ENCODE measurements around the gene APEX2. TPM values are rescaled to one million over a fixed set of nuclear protein-coding genes. Genes with fewer than 3 reads are reported as not detected.

APEX2 gene
- total and polyA plus RNA-seq, 2 donors (not counting 3 experiments of a cell fraction or from before 2014, with no cell fraction given) = 26.6 to 54.1 TPM

DNA sequence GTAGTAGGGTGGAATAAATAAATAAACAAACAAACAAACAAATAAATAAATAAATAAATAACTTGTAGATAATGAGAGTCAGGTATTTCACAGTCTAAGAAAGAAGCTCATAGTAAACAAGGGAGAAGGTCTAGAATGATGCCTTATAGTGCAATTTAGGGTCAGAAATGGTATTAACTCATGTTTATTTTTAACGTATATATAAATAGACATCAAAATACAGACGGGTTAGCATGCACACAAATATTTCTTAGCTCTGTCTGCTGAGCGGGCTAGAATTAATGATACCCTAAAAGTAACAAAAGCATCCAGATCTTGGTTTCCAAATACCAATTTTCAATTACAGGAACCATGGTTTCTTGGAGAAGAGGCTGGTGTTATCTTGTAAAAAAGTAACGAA is 22.8 kb upstream of the APEX2 start:
- no peak overlapping the region for H3K27ac ChIP-seq (ENCODE audit: insufficient read depth, low read depth, low read length)
- dilution Hi-C loops (cut with MboI; ENCODE audit: extremely low pct_ligation_motif_present, low sequenced_read_pairs) = no loop called here
- intact Hi-C loops (cut with micrococcal nuclease) = no loop called here
- FAIRE-seq (no peak), DNase-seq (ENCODE audit: low read depth, low spot score) (no peak)
- no peaks in the 10 kb centered on the region for H3K36me3 ChIP-seq (ENCODE audit: control insufficient read depth in 2 of 2, extremely low read depth in 1 of 2, insufficient read depth in 2 of 2, low read length in 2 of 2)
- H4K20me1 ChIP-seq (replicated peaks; ENCODE audit: control insufficient read depth, extremely low read depth, insufficient read depth, low read length) = no peaks in the 10 kb centered on the region
- no peaks in the 10 kb centered on the region for H3K4me1 ChIP-seq (ENCODE audit: control insufficient read depth, extremely low read depth, insufficient read depth, low read length)
- no peaks in the 10 kb centered on the region for H3K9me3 ChIP-seq (replicated peaks; ENCODE audit: control insufficient read depth, insufficient read depth, low read length)
- H3K9me1 ChIP-seq (replicated peaks; ENCODE audit: control insufficient read depth, extremely low read depth, insufficient read depth, low read length) = no peaks in the 10 kb centered on the region
- ChIA-PET POLR2A (no interaction called here), CTCF (no interaction called here)
- no peak for TF ChIP-seq MYC (IDR thresholded peaks at IDR 0.05; ENCODE audit: low read depth, low read length)
- no peak for TF ChIP-seq JUN (IDR thresholded peaks at IDR 0.05; ENCODE audit: borderline replicate concordance, insufficient read depth, insufficient read length, low read depth)
- no peak for TF ChIP-seq GATA2 (IDR thresholded peaks at IDR 0.05; ENCODE audit: insufficient read depth, insufficient read length, low read depth, low read length)
- no peak for TF ChIP-seq POLR2A (IDR thresholded peaks at IDR 0.05; ENCODE audit: low read depth, low read length)
- TF ChIP-seq FOS (IDR thresholded peaks at IDR 0.05; ENCODE audit: borderline replicate concordance, insufficient read depth, low read length) = no peak
- TF ChIP-seq EZH2 (IDR thresholded peaks at IDR 0.05; ENCODE audit: borderline replicate concordance, low read depth, low read length, severe bottlenecking) = no peak
- TF ChIP-seq POLR2AphosphoS5 (IDR thresholded peaks at IDR 0.05; ENCODE audit: insufficient read depth, low read depth, low read length) = no peak
- TF ChIP-seq, protein P1, sequence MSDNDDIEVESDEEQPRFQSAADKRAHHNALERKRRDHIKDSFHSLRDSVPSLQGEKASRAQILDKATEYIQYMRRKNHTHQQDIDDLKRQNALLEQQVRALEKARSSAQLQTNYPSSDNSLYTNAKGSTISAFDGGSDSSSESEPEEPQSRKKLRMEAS (IDR thresholded peaks at IDR 0.05; ENCODE audit: insufficient read depth, insufficient read length) = no peak
- TF ChIP-seq, protein P2, sequence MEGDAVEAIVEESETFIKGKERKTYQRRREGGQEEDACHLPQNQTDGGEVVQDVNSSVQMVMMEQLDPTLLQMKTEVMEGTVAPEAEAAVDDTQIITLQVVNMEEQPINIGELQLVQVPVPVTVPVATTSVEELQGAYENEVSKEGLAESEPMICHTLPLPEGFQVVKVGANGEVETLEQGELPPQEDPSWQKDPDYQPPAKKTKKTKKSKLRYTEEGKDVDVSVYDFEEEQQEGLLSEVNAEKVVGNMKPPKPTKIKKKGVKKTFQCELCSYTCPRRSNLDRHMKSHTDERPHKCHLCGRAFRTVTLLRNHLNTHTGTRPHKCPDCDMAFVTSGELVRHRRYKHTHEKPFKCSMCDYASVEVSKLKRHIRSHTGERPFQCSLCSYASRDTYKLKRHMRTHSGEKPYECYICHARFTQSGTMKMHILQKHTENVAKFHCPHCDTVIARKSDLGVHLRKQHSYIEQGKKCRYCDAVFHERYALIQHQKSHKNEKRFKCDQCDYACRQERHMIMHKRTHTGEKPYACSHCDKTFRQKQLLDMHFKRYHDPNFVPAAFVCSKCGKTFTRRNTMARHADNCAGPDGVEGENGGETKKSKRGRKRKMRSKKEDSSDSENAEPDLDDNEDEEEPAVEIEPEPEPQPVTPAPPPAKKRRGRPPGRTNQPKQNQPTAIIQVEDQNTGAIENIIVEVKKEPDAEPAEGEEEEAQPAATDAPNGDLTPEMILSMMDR (IDR thresholded peaks at IDR 0.05; ENCODE audit: extremely low read depth in 1 of 2, insufficient read depth in 1 of 2, low read depth in 1 of 2, low read length in 2 of 2) = no peak
- H2AFZ ChIP-seq (ENCODE audit: low read depth, low read length) = no peak overlapping the region
- H3K27me3 ChIP-seq (ENCODE audit: control insufficient read depth in 2 of 2, insufficient read depth in 2 of 2, low read length in 2 of 2) = no peaks in the 10 kb centered on the region
- H3K4me2 ChIP-seq (ENCODE audit: insufficient read depth, low read length) = no peak overlapping the region
- no peak overlapping the region for H3K4me3 ChIP-seq (replicated peaks in 1 of 3; ENCODE audit: insufficient read depth in 1 of 3, low read depth in 1 of 3, low read length in 3 of 3)
- H3K9ac ChIP-seq (replicated peaks; ENCODE audit: extremely low read depth, insufficient read depth, low read length) = no peak overlapping the region
- no TSS peak for BruUV-seq (replicated peaks)
- no peaks in the 10 kb centered on the region for H3K79me2 ChIP-seq (ENCODE audit: control insufficient read depth, insufficient read depth, low read length)

Measured in endothelial cell of umbilical vein (primary cell).